ENCODE measurements around the gene BMP8A.
A peak's percentile ranks its signal among the peaks of the same experiment; 100 is the strongest.
"Not testable (repeated sequence)": the region's sequence is repeated elsewhere in the genome, so short reads cannot be mapped to it uniquely, and the experiment has no call there.

The BMP8A gene

GRCh38 chr1:39527190-39527579 is 35.7 kb downstream of the BMP8A start:
- DNase-seq (ENCODE audit: low read depth, low spot score) = not testable (repeated sequence)

DNA sequence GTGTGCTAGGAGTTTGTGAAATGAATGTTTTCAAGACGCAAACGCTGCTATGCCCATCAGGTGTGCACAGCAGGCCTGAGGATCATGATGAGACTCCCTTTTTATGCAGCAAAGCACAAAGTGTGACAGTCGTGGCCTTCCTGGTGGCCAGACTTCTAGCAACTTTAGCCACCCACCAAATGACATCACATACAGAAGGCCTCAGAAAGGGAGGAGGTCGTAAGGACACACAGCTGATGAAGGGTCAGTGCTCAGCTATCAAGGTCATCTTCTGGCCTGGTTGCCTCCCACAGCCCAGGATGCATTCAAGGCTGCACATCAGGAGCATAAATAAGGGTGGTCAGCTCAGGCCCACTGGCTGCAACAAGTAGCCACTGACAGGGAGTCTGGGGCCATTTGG is 36.6 kb downstream of the BMP8A start:
- no peak for DNase-seq (ENCODE audit: low read depth, low spot score)

DNA sequence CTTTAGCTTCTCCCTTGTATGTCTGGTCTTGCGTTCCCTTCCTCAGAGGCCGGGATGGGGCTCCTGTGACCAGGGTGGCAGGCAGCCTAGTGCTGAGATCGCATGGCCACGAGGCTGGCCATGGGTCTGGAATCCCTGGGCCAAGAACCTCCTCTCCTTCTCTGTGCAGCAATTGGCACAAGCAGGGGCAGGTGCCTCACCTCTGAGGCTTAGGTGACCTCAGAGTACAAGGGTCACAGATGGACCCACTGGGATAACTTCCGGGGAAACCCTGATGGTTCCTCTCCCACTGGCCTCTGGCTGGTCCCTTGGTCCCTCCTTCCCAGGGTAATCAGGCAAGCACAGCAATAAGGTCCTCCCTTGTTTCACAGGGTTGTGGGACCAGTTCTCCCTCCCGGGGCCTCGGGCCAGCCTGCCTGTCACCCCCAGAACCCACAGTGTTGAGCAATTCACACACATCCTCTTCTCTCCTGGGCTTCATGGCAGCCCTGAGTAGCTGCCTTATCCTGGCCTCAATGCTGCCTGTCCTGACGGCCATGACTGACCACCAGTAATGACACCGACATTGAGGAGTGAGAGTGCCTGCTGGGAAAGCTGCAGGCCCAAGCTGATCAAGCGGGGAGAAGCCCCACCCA is 38.6 kb downstream of the BMP8A start:
- no peak for DNase-seq (ENCODE audit: low read depth, low spot score)

GRCh38 chr1:39531526-39531925 is 40.1 kb downstream of the BMP8A start:
- DNase-seq (ENCODE audit: low read depth, low spot score) = no peak

DNA sequence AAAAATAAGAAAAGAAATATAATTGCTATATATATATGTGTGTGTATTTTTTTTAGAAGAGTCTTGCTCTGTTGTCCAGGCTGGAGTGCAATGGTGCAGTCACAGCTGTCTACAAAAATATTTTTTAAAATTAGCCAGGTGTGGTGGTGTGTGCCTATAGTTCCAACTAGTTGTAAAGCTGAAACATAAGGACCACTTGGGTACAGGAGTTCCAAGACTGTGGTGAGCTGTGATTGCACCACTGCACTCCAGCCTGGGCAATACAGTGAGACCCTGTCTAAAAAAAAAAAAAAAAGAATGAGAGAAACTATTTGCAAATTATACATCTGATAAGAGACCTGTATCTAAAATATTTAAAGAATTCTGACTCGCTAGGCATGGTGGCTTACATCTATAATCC is 42.0 kb downstream of the BMP8A start:
- DNase-seq (ENCODE audit: low read depth, low spot score) = no peak

DNA sequence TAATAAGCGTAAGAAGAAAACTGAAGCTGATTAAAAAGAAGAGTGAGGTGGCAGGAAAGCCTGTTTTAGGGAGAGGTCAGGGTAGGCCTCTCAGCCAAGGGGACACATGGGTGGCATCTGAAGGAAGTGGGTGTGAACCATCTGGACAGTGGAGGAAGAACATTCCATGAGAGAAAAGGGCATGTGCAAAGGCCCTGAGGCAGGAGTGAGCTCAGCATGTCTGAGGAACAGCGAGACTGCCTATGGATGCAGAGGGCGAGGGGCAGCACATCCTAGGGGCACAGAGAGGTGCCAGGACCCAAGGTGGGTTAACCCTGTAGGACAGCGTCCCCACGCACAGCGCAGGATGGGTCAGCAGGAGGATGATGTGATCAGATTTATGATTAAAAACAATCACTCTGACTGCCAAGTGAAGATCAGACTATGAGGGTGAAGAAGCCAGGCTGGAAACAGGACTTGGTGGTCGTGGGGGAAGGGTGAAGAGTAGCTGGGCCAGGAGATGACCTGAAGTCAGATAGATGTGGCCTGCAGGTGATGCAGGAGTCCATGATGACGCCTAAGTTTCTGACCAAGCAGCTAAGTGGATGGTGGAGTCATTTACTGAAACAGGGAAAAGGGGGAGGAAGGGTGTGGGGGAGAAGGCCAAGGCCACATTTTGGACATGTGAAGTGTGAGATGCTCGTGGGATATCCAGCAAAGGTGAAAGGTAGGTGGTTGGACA is 47.3 kb downstream of the BMP8A start:
- DNase-seq (ENCODE audit: low read depth, low spot score) = no peak

- DNase-seq (ENCODE audit: low read depth, low spot score) = peak; percentile 9
Measured at GRCh38 chr1:39539252-39539790, 47.9 kb downstream of the BMP8A start.

GRCh38 chr1:39540504-39541031 is 49.1 kb downstream of the BMP8A start:
- no peak for DNase-seq (ENCODE audit: low read depth, low spot score)

- no peak for DNase-seq (ENCODE audit: low read depth, low spot score)
Measured at GRCh38 chr1:39542924-39543323, 51.5 kb downstream of the BMP8A start.

DNA sequence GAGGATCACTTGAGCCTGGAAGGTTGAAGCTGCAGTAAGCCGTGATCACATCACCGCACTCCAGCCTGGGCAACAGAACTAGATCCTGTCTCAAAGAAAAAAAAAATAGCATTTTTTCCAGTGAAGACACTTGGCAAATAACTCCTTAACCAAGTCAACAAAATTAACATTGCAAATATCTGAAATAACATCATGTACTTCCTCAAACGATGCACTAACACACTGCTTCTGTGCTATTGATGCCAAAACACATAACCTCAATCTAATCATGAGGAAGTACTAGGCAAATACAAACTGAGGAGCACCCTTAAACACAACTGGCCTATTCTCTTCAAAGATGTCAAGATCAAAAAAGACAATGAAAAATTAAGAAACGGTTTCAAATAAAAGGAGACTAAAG is 52.9 kb downstream of the BMP8A start:
- DNase-seq (ENCODE audit: low read depth, low spot score) = no peak

DNA sequence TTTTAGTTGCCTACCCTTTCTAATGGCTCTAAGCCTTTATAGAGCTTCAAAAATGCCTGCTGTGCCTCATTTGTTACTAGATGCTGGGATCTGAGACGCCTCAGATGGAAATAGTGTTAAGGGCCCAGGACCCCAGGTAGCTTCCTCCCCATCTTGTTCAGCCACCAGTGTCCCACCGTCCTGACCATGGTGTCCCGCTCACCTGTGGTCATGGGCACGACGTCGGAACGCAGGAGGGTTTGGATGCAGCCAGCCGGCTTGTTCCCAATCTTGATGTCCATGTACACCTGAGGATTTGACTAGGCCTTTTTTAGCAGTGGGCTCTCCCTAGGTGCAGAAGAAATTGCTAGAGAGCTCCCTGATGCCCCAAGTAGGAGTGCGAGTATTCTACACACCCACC is 54.1 kb downstream of the BMP8A start:
- no peak for DNase-seq (ENCODE audit: low read depth, low spot score)

DNA sequence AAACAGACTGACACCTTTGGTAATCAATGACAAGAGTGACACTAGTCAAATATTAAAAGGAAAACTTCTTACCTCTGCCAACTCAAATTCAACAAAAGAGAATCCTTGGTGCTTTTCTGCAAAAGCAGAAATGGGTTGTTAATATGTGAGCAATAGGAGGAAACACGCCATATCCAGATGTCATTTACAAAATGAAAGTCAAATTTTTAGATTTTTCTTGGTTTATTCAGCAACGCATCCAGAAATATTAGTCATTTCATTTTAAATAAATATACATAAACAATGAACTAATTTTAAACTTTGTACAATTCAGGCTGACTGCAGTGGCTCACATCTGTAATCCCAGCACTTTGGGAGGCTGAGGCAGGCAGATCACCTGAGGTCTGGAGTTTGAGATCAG is 62.8 kb downstream of the BMP8A start:
- no peak for DNase-seq (ENCODE audit: low read depth, low spot score)

- no peak for DNase-seq (ENCODE audit: low read depth, low spot score)
Measured at GRCh38 chr1:39561279-39561678, 69.8 kb downstream of the BMP8A start.

DNA sequence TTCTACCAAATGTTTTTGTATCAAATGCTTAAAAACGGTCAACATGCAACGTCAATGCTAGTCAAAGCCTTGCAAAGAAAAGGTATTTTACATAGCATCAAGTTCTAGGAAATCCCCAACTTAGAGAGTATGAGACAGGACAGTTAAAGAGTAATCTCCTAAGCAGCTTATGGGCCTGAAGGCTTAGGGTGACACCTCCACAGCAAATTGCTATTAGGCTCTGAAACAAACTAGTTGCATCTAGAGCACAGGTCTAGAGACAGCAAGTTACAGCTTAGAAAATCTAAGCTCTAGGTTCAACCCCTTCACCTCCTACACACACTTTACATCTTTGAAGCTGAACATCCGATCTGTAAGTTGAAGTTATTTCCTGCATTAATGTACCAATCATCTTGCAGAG is 71.5 kb downstream of the BMP8A start:
- no peak for DNase-seq (ENCODE audit: low read depth, low spot score)

- no peak for DNase-seq (ENCODE audit: low read depth, low spot score)
Measured at GRCh38 chr1:39563669-39564068, 72.2 kb downstream of the BMP8A start.

- DNase-seq (ENCODE audit: low read depth, low spot score) = no peak
Measured at GRCh38 chr1:39564340-39564739, 72.9 kb downstream of the BMP8A start.

DNA sequence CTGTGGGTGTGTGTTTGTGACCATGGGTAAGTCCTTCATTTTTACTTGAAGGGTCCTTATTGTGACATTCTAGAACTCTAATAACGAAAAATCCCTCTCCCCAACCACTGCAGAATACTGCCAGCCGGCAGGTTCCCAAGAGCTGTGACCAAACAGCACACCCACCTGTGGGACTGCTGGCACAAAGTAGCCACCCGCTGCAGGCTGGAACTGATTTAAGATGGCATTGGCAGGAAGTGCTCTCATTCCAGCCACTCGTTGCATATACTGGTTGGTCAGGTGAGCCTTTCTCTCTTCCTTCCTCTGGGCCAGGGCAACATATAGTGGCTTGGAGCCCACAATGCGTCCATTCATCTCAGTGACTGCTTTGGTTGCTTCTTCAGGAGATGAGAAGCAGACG is 73.5 kb downstream of the BMP8A start:
- DNase-seq (ENCODE audit: low read depth, low spot score) = no peak

DNA sequence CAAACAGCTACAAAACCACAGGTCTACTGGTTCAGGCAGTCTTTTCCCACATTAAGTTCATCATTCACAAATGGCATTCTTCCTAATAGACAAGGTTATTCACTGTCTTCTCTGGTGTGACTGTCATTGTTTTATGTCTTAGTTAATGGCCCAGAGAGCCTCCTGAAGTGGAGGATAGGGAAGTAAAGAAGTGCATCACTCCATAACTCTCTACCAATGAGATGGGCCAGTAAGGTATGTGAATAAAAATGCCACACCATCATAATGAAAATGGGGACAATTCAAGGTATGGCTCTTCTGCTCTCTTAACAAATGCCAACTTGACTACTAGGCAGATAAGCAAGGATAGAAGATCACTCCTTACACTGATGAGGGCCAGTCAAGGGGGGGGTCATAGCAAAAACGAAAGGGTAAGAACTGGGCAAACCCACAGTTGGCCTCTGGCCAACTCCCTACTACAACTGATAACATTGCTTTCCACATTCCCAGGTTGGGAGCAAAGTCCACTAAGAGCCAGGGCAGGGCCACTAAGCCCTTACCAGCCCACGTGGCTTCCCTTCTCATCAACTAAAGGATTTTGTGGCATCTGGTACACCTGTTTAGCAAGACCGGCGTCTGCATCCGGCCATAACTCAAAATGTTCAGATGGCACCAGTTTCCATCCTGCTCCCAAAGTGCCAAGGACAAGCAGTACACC is 75.2 kb downstream of the BMP8A start:
- no peak for DNase-seq (ENCODE audit: low read depth, low spot score)

GRCh38 chr1:39567302-39567701 is 75.9 kb downstream of the BMP8A start:
- DNase-seq (ENCODE audit: low read depth, low spot score) = no peak

- DNase-seq (ENCODE audit: low read depth, low spot score) = no peak
Measured at GRCh38 chr1:39568208-39568607, 76.8 kb downstream of the BMP8A start.

DNA sequence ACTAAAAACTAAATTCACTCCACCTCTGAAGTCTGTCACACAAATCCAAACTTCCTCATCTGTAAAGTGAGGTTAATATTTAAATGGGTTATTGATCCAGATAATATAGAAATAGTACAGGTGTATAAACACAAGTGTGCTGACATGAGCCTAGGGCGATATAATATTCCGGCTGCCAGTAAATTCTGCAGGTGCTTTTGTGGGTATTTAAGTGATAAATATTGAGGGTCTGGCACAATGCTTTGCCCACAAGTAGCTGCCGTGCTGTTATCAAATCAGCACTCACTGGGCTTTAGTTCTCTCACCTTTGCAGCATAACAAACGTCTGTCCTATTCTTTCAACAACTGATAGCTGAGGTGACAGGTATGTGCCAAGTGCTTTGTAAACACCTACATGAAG is 77.6 kb downstream of the BMP8A start:
- DNase-seq (ENCODE audit: low read depth, low spot score) = no peak

GRCh38 chr1:39570477-39571177 is 79.2 kb downstream of the BMP8A start:
- DNase-seq (ENCODE audit: low read depth, low spot score) = no peak
